HepG2 (cell line): ENCODE results near the gene SEC61A2. TPM values are rescaled to one million over a fixed set of nuclear protein-coding genes. Genes with fewer than 3 reads are reported as not detected.

ENCODE experiments used
- CCDC6 ChIP-seq: sonication (generic); formaldehyde crosslinking; IDR thresholded peaks from 2 replicates; pipeline ENCODE4 v1.8.1; 2022; ENCODE audit warnings: mild to moderate bottlenecking, missing genetic modification reagents, moderate library complexity
- KDM5A ChIP-seq: fragments of 200-600 bp; sonication (generic); IDR thresholded peaks from 2 replicates; pipeline ENCODE4 v1.7.0; 2018; ENCODE audit warnings: antibody characterized with exemption, mild to moderate bottlenecking, low read length, borderline replicate concordance
- MED8 ChIP-seq: sonication (generic); formaldehyde crosslinking; IDR thresholded peaks from 2 replicates; pipeline ENCODE4 v1.8.1; 2023; ENCODE audit warnings: mild to moderate bottlenecking, missing genetic modification reagents; ENCODE audit not compliant: insufficient replicate concordance
- RFX3 ChIP-seq: IDR thresholded peaks from 2 replicates; pipeline ENCODE4 v1.6.1; 2016; ENCODE audit warnings: missing biosample characterization, missing genetic modification reagents
- SMARCE1 ChIP-seq: fragments of 450-650 bp; IDR thresholded peaks from 2 replicates; pipeline ENCODE4 v1.6.1; 2017; ENCODE audit warnings: borderline replicate concordance
- SP5 ChIP-seq: IDR thresholded peaks from 2 replicates; pipeline ENCODE4 v1.6.1; 2016; ENCODE audit warnings: low read depth, borderline replicate concordance
- SRSF1 ChIP-seq: fragments of 200-400 bp; formaldehyde crosslinking; optimal IDR thresholded peaks from 2 replicates; pipeline ENCODE3; 2017; ENCODE audit warnings: mild to moderate bottlenecking, low read depth, low read length, moderate library complexity
- UBTF ChIP-seq: sonication (generic); formaldehyde crosslinking; IDR thresholded peaks from 2 replicates; pipeline ENCODE4 v1.4.0; 2020; ENCODE audit warnings: mild to moderate bottlenecking, missing genetic modification reagents
- ZNF747 ChIP-seq: sonication (generic); formaldehyde crosslinking; IDR thresholded peaks from 2 replicates; pipeline ENCODE4 v1.8.1; 2023; ENCODE audit warnings: missing genetic modification reagents, mild to moderate bottlenecking, borderline replicate concordance
- ZNF891 ChIP-seq: sonication (generic); formaldehyde crosslinking; IDR thresholded peaks from 2 replicates; pipeline ENCODE4 v1.5.0; 2020; ENCODE audit warnings: mild to moderate bottlenecking, missing genetic modification reagents
- polyA plus RNA-seq, 8 experiments: library from polyadenylated mRNA; depleted of rRNA in 3 of 8; stranded (reverse) in 7 of 8; unstranded in 1 of 8; fragments of >200 nt; fragmentation: Illumina TruSeq in 4 of 8; extraction: Trizol in 4 of 8; gene quantifications; 2 replicates each; pipeline versions ENCODE4 v1.2.1 to v1.2.3, GENCODE V29; 2011 to 2016; ENCODE audit warnings: low read depth in 4 of 8, missing spikeins in 1 of 8, mixed read lengths in 1 of 8; ENCODE audit not compliant: insufficient read depth in 1 of 8
- total RNA-seq, 5 experiments: library from RNA; depleted of rRNA; stranded (reverse); fragments of >200 nt; fragmentation: Illumina TruSeq; extraction: Trizol; gene quantifications; 2 replicates each; pipeline ENCODE4 v1.2.3, GENCODE V29; 2016; ENCODE audit warnings: low read depth in 1 of 5
- TF ChIP-seq, protein P1 (sequence below): conservative IDR thresholded peaks from 2 replicates; pipeline ENCODE4 v1.6.1; 2018; ENCODE audit warnings: missing genetic modification reagents
- TF ChIP-seq, protein P2 (sequence below): sonication (generic); formaldehyde crosslinking; IDR thresholded peaks from 2 replicates; pipeline ENCODE4 v1.5.0; 2020; ENCODE audit warnings: mild to moderate bottlenecking, missing genetic modification reagents, borderline replicate concordance
- TF ChIP-seq, protein P3 (sequence below): sonication (generic); formaldehyde crosslinking; IDR thresholded peaks from 2 replicates; pipeline ENCODE4 v1.8.1; 2023; ENCODE audit warnings: mild to moderate bottlenecking, missing genetic modification reagents
- TF ChIP-seq, protein P4 (sequence below): sonication (generic); formaldehyde crosslinking; IDR thresholded peaks from 2 replicates; pipeline ENCODE4 v1.4.0; 2020; ENCODE audit warnings: missing genetic modification reagents, borderline replicate concordance

SEC61A2 gene
- total and polyA plus RNA-seq, 2 of the 13 experiments (the other 11 are each of a cell fraction or from before 2014, with no cell fraction given) = 5.5 to 7.4 TPM

DNA sequence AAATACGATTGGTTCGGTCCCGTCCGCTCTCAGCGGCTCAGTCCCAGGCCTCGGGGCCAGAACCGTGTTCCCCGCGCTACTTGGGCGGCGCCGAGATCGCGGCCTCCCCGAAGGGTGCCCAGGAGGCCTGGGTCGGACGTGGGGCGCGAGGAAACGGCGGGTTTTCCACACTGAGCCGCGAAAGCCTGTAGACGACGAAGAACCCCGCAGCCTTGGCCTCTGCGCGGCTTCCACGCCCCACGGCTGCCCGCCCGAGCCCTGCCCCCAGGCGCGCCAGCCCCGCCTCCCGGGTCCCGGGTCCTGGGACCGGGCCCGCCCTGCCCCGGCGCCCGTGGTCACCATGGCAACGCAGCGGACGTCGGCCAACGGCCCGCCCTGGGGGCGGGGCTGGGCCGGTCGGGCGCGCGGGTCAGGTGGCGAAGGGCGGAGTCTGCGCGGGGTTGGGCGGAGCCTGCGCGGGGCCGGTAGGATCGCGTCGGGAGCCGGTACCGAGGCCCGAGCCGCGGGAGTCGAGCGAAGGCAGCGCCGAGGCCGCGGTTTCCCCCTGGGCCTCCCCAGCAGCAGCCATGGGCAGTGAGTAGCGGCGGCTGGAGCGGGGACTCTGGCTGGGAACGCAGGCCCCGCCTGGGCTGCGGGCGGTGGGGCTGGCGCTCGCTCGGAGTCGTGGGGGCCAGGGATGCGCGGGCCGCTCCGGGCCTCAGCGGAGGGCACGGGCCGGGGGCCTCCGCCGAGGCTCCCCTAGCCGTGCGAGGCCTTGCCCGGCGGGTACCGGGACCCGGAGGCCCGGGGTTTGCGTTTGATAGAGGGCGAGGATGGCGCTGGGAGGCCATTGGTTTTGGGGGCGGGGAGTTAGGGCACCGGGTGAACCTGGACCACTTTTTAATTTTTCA lies at the start of gene SEC61A2 (continued):
- TF ChIP-seq, protein P1, sequence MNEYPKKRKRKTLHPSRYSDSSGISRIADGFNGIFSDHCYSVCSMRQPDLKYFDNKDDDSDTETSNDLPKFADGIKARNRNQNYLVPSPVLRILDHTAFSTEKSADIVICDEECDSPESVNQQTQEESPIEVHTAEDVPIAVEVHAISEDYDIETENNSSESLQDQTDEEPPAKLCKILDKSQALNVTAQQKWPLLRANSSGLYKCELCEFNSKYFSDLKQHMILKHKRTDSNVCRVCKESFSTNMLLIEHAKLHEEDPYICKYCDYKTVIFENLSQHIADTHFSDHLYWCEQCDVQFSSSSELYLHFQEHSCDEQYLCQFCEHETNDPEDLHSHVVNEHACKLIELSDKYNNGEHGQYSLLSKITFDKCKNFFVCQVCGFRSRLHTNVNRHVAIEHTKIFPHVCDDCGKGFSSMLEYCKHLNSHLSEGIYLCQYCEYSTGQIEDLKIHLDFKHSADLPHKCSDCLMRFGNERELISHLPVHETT (CRISPR knock-in tag) = peak; percentile 13; the same call in 1 of the 2 replicates
- TF ChIP-seq RFX3 (peak; percentile 66), SMARCE1 (no peak), SP5 (CRISPR knock-in tag) (peak; percentile 45), KDM5A (peak; percentile 50; the same call in 1 of the 2 replicates), UBTF (CRISPR knock-in tag) (peak; percentile 66; the same call in 1 of the 2 replicates), SRSF1 (peak; percentile 75), CCDC6 (0 out of 2 replicates have a peak, but pooled peaks have one; percentile 23), MED8 (CRISPR knock-in tag) (no peak), ZNF891 (peak; percentile 54; the same call in 1 of the 2 replicates), ZNF747 (CRISPR knock-in tag) (peak; percentile 53; the same call in 1 of the 2 replicates)
- TF ChIP-seq, protein P2, sequence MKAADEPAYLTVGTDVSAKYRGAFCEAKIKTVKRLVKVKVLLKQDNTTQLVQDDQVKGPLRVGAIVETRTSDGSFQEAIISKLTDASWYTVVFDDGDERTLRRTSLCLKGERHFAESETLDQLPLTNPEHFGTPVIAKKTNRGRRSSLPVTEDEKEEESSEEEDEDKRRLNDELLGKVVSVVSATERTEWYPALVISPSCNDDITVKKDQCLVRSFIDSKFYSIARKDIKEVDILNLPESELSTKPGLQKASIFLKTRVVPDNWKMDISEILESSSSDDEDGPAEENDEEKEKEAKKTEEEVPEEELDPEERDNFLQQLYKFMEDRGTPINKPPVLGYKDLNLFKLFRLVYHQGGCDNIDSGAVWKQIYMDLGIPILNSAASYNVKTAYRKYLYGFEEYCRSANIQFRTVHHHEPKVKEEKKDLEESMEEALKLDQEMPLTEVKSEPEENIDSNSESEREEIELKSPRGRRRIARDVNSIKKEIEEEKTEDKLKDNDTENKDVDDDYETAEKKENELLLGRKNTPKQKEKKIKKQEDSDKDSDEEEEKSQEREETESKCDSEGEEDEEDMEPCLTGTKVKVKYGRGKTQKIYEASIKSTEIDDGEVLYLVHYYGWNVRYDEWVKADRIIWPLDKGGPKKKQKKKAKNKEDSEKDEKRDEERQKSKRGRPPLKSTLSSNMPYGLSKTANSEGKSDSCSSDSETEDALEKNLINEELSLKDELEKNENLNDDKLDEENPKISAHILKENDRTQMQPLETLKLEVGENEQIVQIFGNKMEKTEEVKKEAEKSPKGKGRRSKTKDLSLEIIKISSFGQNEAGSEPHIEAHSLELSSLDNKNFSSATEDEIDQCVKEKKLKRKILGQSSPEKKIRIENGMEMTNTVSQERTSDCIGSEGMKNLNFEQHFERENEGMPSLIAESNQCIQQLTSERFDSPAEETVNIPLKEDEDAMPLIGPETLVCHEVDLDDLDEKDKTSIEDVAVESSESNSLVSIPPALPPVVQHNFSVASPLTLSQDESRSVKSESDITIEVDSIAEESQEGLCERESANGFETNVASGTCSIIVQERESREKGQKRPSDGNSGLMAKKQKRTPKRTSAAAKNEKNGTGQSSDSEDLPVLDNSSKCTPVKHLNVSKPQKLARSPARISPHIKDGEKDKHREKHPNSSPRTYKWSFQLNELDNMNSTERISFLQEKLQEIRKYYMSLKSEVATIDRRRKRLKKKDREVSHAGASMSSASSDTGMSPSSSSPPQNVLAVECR (CRISPR knock-in tag) = peak; percentile 74; the same call in 1 of the 2 replicates
- TF ChIP-seq, protein P3, sequence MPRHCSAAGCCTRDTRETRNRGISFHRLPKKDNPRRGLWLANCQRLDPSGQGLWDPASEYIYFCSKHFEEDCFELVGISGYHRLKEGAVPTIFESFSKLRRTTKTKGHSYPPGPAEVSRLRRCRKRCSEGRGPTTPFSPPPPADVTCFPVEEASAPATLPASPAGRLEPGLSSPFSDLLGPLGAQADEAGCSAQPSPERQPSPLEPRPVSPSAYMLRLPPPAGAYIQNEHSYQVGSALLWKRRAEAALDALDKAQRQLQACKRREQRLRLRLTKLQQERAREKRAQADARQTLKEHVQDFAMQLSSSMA (CRISPR knock-in tag) = peak; percentile 26; the same call in 1 of the 2 replicates
- TF ChIP-seq, protein P4, sequence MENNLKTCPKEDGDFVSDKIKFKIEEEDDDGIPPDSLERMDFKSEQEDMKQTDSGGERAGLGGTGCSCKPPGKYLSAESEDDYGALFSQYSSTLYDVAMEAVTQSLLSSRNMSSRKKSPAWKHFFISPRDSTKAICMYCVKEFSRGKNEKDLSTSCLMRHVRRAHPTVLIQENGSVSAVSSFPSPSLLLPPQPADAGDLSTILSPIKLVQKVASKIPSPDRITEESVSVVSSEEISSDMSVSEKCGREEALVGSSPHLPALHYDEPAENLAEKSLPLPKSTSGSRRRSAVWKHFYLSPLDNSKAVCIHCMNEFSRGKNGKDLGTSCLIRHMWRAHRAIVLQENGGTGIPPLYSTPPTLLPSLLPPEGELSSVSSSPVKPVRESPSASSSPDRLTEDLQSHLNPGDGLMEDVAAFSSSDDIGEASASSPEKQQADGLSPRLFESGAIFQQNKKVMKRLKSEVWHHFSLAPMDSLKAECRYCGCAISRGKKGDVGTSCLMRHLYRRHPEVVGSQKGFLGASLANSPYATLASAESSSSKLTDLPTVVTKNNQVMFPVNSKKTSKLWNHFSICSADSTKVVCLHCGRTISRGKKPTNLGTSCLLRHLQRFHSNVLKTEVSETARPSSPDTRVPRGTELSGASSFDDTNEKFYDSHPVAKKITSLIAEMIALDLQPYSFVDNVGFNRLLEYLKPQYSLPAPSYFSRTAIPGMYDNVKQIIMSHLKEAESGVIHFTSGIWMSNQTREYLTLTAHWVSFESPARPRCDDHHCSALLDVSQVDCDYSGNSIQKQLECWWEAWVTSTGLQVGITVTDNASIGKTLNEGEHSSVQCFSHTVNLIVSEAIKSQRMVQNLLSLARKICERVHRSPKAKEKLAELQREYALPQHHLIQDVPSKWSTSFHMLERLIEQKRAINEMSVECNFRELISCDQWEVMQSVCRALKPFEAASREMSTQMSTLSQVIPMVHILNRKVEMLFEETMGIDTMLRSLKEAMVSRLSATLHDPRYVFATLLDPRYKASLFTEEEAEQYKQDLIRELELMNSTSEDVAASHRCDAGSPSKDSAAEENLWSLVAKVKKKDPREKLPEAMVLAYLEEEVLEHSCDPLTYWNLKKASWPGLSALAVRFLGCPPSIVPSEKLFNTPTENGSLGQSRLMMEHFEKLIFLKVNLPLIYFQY (CRISPR knock-in tag) = peak; percentile 48; the same call in 1 of the 2 replicates
